Left cardiac atrium (tissue), 4 donors: Measurements from ENCODE around the gene ADGRL2. TPM values are rescaled to one million over a fixed set of nuclear protein-coding genes. Genes with fewer than 3 reads are reported as not detected.

ENCODE experiments used
- ATAC-seq, 2 donors: fragments of 200-7000 bp; cut with Tn5 transposase; one replicate each; pipeline ENCODE4 v1.9.1; 2020; ENCODE audit warnings: mild to moderate bottlenecking in 2 of 2, moderate library complexity in 2 of 2
- DNase-seq: peaks from one replicate; pipeline ENCODE4 v3.0.0-alpha.2; 2020
- intact Hi-C, 2 donors: fragments of 100-400 bp; cut with DNase I; formaldehyde crosslinking; loops; one replicate each; pipeline versions ENCODE4 v1.14.1 to v1.15.1; 2022 to 2023
- total RNA-seq, 2 donors: library from RNA; stranded (reverse); fragmentation: NEBNext Ultra II Directional; extraction: Animal tissue kit (Norgen Biotek cat#: 25700); gene quantifications; one replicate each; pipeline ENCODE4 v1.2.1, GENCODE V29; 2021
- donor health status: DM: no; HTN: yes; CAD: no.
- donor health status: DM: no; HTN: yes; CAD: no; lungs with severe emphysema.
- donor health status: DM: yes; HTN: yes; CAD: no.
- donor health status: Dilated cardiomyopathy.

ADGRL2 gene
- total RNA-seq, 2 donors from 2014 or later: 57.4 to 64.4 TPM

GRCh38 chr1:81803431-81804110 lies 2.8 kb downstream of the ADGRL2 start:
- intact Hi-C loops: no loop called here
- ATAC-seq (peak in 1 of 2 donors; percentile 2), DNase-seq (no peak)

- ATAC-seq (no peak), DNase-seq (no peak)
- intact Hi-C loops: no loop called here
These were observed 3.6 kb downstream of the ADGRL2 start for GRCh38 chr1:81804312-81804711.

GRCh38 chr1:81805537-81806431 lies 5.0 kb downstream of the ADGRL2 start:
- no peak for ATAC-seq
- DNase-seq: no peak
- intact Hi-C loops: no loop called here

- no peak for ATAC-seq
- intact Hi-C loops: no loop called here
- DNase-seq: no peak
These were observed 5.7 kb downstream of the ADGRL2 start for GRCh38 chr1:81806432-81806770.

- DNase-seq (no peak), ATAC-seq (no peak)
- intact Hi-C loops: no loop called here
These were observed 8.0 kb downstream of the ADGRL2 start for GRCh38 chr1:81808760-81809159.

- intact Hi-C loops: no loop called here
- ATAC-seq (no peak), DNase-seq (no peak)
These were observed 9.1 kb downstream of the ADGRL2 start for GRCh38 chr1:81809808-81810207.

GRCh38 chr1:81811757-81812371 lies 11.1 kb downstream of the ADGRL2 start:
- ATAC-seq (no peak), DNase-seq (no peak)
- intact Hi-C loops: no loop called here

GRCh38 chr1:81812712-81813111 lies 12.0 kb downstream of the ADGRL2 start:
- no peak for ATAC-seq
- intact Hi-C loops: no loop called here
- no peak for DNase-seq

GRCh38 chr1:81813691-81814090 lies 13.0 kb downstream of the ADGRL2 start:
- ATAC-seq: no peak
- intact Hi-C loops: no loop called here
- DNase-seq: no peak

GRCh38 chr1:81819613-81820012 lies 18.9 kb downstream of the ADGRL2 start:
- intact Hi-C loops: no loop called here
- no peak for ATAC-seq

GRCh38 chr1:81820765-81821164 lies 20.0 kb downstream of the ADGRL2 start:
- intact Hi-C loops: no loop called here
- no peak for ATAC-seq
- DNase-seq: no peak

More at GRCh38 chr1:81819613-81820012, 18.9 kb downstream of the ADGRL2 start:
- DNase-seq: no peak

GRCh38 chr1:81823082-81823481 lies 22.3 kb downstream of the ADGRL2 start:
- DNase-seq: no peak
- ATAC-seq: no peak
- intact Hi-C loops: no loop called here

GRCh38 chr1:81824759-81825158 lies 24.0 kb downstream of the ADGRL2 start:
- intact Hi-C loops: no loop called here
- DNase-seq: no peak
- no peak for ATAC-seq

- DNase-seq (no peak), ATAC-seq (no peak)
- intact Hi-C loops: no loop called here
These were observed 27.2 kb downstream of the ADGRL2 start for GRCh38 chr1:81827942-81828341.

GRCh38 chr1:81832573-81832972 lies 31.8 kb downstream of the ADGRL2 start:
- intact Hi-C loops: no loop called here
- ATAC-seq (peak; percentile 64 to 75), DNase-seq (peak; percentile 28)

- intact Hi-C loops: no loop called here
- DNase-seq: no peak
- ATAC-seq: no peak
These were observed 33.0 kb downstream of the ADGRL2 start for GRCh38 chr1:81833722-81834121.

- intact Hi-C loops: no loop called here
- ATAC-seq (no peak), DNase-seq (no peak)
These were observed 33.5 kb downstream of the ADGRL2 start for GRCh38 chr1:81834268-81834667.

GRCh38 chr1:81834921-81835698 lies 34.4 kb downstream of the ADGRL2 start:
- ATAC-seq (peak; percentile 79 to 91), DNase-seq (peak; percentile 34)
- intact Hi-C loops: no loop called here

GRCh38 chr1:81836007-81836626 lies 35.4 kb downstream of the ADGRL2 start:
- no peak for ATAC-seq
- intact Hi-C loops: no loop called here

More at GRCh38 chr1:81836007-81836626, 35.4 kb downstream of the ADGRL2 start:
- no peak for DNase-seq
